ENCODE results near the gene ADD2.

The ADD2 gene

GRCh38 chr2:70639841-70640436 lies 128.1 kb downstream of the ADD2 start:
- no peak overlapping the region for H3K4me3 ChIP-seq (ENCODE audit: low read depth, low read length)
- no peak for TF ChIP-seq CTCF (IDR thresholded peaks at IDR 0.05; ENCODE audit: low read depth, low read length)

GRCh38 chr2:70638561-70638960 lies 129.4 kb downstream of the ADD2 start:
- TF ChIP-seq CTCF (IDR thresholded peaks at IDR 0.05; ENCODE audit: low read depth, low read length) = no peak
- H3K4me3 ChIP-seq (ENCODE audit: low read depth, low read length) = no peak overlapping the region

GRCh38 chr2:70633508-70633907 lies 134.5 kb downstream of the ADD2 start:
- TF ChIP-seq CTCF (IDR thresholded peaks at IDR 0.05; ENCODE audit: low read depth, low read length) = no peak

GRCh38 chr2:70632966-70633365 lies 135.0 kb downstream of the ADD2 start:
- no peak overlapping the region for H3K4me3 ChIP-seq (ENCODE audit: low read depth, low read length)
- TF ChIP-seq CTCF (IDR thresholded peaks at IDR 0.05; ENCODE audit: low read depth, low read length) = no peak

More at GRCh38 chr2:70633508-70633907, 134.5 kb downstream of the ADD2 start:
- no peak overlapping the region for H3K4me3 ChIP-seq (ENCODE audit: low read depth, low read length)

GRCh38 chr2:70632388-70632787 lies 135.6 kb downstream of the ADD2 start:
- TF ChIP-seq CTCF (IDR thresholded peaks at IDR 0.05; ENCODE audit: low read depth, low read length) = no peak

GRCh38 chr2:70630761-70631160 lies 137.2 kb downstream of the ADD2 start:
- no peak for TF ChIP-seq CTCF (IDR thresholded peaks at IDR 0.05; ENCODE audit: low read depth, low read length)
- no peak overlapping the region for H3K4me3 ChIP-seq (ENCODE audit: low read depth, low read length)

More at GRCh38 chr2:70632388-70632787, 135.6 kb downstream of the ADD2 start:
- no peak overlapping the region for H3K4me3 ChIP-seq (ENCODE audit: low read depth, low read length)

GRCh38 chr2:70627211-70627898 lies 140.6 kb downstream of the ADD2 start:
- no peak overlapping the region for H3K4me3 ChIP-seq (ENCODE audit: low read depth, low read length)
- no peak for TF ChIP-seq CTCF (IDR thresholded peaks at IDR 0.05; ENCODE audit: low read depth, low read length)
